GM18520 (cell line): ENCODE data around the gene AFP.

Experiments used
- ATAC-seq: cut with Tn5 transposase; IDR thresholded peaks from one replicate; pipeline ENCODE4 v1.9.1; 2021; ENCODE audit not compliant: unreplicated experiment

AFP gene

GRCh38 chr4:73456177-73457022, 20.4 kb downstream of the AFP start:
- no peak for ATAC-seq

GRCh38 chr4:73458184-73459047, 22.4 kb downstream of the AFP start:
- no peak for ATAC-seq

DNA sequence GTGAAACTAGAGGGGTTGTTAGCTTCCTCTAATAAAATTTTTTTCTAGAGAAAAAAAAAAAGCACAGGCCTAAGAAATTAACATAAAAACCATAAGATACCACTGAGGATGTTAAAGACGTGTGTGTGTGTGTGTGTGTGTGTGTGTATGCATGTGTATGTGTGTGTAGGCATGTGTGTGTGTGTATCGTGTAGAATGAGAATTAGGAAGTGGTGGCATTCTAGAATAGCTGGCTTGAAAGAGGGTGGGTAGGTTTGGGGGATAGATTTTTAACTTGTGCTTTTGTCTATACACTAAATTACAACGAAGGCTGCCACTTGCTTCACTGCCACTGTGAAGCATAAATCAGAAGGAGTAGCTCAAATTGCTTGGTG, 23.0 kb downstream of the AFP start:
- no peak for ATAC-seq

DNA sequence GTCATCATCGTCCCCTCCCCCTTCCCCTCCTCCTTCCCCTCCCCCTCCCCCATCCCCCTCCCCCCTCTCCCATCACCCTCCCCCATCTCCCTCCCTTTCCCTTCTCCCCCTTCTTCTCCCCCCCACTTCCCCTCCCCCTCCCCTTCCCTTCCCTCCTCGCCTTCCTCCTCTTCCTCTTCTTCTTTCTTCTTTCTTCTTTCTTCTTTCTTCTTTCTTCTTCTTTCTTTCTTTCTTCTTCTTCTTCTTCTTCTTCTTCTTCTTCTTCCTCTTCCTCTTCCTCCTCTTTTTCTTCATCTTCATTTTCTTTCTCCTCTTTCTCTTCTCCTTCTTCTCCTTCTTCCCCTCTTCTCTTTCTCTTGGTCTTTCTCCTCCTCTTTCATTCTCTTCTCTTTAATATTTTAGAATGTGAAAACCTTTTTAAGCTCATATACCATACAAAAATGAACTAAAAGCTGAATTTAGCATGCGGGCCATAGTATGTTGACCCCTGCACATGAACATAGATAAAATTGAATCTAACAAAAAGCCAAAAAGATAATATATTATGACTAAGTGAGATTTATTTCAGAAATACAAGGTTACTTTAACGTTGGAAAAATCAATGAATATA, 25.0 kb downstream of the AFP start:
- ATAC-seq = no peak

DNA sequence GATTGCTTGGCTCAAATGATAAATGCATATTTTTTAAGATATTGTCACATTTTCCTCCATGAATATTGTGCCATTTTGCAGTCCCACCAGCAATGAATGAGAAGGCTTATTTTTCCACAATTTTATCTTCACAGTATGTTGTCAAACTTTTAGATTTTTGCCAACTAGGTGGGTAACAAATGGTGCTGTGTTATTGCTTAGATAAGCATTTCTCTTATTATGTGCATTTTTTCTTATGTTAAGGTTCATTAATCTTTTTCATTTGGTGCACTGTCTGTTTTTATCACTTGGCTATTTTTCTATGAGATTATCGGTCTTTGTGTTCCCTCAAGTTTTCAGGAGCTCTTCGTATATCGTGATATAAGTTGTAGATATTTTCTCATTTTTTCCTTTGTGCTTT, 32.1 kb downstream of the AFP start:
- ATAC-seq = no peak

DNA sequence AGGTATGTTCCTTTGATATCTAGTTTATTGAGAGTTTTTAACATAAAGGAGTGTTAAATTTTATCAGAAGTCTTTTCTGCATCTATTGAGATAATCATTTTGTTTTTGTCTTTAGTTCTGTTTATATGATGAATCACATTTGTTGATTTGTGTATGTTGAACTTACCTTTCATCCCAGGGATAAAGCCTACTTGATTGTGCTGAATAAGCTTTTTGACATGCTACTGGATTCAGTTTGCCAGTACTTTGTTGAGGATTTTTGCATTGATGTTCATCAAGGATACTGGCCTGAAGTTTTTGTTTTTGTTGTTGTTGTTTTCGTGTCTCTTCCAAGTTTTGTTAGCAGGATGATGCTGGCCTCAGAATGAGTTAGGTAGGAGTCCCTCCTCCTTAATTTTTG, 34.7 kb downstream of the AFP start:
- no peak for ATAC-seq

GRCh38 chr4:73477176-73477575, 41.2 kb downstream of the AFP start:
- no peak for ATAC-seq

GRCh38 chr4:73479323-73479722, 43.3 kb downstream of the AFP start:
- no peak for ATAC-seq

DNA sequence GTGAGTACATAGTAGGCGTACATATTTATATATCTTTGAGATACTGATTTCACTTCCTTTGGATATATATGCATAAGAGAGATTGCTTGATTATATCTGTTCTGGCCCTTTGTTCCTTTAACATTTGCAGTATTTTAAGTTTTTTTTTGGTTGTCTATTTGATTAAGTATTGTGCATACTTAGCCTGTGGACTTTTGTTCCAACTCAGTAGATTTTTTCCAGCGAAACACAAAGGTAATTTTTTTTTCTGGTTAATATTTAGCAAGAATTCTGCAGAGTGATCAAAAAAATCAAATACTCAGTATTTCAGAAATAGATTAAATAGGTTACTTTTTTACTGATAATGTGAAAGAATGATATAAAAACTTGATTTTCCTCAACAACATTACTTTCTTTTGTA, 45.3 kb downstream of the AFP start, which contains the start of gene AFM:
AFM (plus strand) TSS at position 388 of the 400 bp plus-strand sequence. CDS start 31 bp downstream, outside the sequence.
- ATAC-seq = no peak

DNA sequence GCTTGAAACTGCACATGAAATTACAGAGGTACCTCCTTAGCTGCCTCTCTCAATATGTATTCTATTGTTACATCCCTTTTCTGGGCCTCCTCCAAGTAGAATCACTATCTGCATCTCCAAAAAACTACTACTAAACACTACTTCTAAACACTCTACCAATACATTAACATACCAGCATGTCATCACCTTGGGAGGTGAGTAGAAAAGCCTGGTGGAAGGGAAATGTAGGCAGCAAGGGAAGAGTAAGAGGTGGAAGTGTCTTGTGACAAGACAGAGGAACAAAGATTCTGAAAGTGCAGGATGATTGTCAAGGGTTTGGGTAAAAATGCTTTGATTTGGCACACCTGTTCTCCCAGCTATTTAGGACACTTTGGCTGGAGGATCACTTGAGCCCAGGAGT, 49.1 kb downstream of the AFP start:
- no peak for ATAC-seq

DNA sequence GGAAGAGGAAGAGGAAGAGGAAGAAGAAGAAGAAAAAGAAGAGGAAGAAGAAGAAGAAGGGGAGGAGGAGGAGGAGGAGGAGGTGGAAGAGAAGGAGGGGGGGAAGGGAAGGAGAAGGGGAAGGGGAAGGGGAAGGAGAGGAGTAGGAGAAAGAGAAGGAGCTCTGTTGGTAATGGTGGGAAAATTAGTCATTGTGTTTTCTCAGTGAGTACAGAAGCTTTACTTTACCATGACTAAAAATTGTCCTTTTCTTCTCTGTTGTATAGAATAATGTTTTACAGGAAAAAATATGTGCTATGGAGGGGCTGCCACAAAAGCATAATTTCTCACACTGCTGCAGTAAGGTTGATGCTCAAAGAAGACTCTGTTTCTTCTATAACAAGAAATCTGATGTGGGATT, 49.6 kb downstream of the AFP start:
- no peak for ATAC-seq

GRCh38 chr4:73486497-73486896, 50.5 kb downstream of the AFP start:
- no peak for ATAC-seq

DNA sequence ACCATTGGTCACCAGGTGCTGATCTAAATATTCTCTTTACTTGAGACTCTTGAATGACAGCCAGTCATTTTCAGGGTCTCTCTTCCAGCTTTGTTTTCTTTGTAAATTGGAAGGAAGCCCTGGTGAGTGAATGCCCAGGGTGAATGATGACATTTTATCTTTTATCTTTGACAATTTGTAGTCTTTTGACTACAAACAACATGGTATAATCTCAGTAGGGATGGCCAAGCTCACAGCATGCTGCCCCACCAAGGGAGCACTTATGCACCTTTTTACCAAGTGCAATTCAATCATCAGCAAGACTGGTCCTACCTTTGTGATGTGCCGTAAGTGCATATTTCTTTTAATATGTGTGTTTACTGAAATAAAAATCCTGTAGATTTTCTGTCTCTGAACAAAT, 51.2 kb downstream of the AFP start:
- no peak for ATAC-seq

DNA sequence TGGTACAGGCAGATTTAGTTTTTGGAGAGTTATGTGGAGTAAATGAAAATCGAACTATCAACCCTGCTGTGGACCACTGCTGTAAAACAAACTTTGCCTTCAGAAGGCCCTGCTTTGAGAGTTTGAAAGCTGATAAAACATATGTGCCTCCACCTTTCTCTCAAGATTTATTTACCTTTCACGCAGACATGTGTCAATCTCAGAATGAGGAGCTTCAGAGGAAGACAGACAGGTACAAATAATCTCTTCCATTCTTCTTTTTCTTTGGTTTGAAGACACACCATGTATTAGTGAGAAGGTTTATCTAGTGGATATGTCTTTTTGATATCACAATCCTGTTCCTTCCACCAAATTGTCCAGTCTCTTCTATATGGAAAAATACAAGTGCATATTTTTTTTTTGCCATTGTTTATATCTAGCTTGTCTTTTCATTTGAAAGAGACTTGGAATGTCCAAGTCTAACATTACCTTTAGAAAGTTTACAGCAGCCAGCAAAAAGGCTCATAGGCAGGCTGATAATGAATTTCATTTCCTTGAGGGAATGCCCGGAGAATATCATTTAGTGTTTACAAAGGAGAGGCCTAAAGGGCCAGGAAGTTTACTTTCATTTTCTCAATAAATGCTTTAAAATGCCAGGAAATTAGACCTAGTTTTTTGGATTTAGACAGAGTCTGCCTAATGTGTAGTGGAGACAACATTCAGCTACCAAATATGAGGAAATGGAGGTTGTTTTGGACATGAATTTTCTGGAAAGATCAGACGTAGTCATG, 64.2 kb downstream of the AFP start:
- ATAC-seq = no peak

DNA sequence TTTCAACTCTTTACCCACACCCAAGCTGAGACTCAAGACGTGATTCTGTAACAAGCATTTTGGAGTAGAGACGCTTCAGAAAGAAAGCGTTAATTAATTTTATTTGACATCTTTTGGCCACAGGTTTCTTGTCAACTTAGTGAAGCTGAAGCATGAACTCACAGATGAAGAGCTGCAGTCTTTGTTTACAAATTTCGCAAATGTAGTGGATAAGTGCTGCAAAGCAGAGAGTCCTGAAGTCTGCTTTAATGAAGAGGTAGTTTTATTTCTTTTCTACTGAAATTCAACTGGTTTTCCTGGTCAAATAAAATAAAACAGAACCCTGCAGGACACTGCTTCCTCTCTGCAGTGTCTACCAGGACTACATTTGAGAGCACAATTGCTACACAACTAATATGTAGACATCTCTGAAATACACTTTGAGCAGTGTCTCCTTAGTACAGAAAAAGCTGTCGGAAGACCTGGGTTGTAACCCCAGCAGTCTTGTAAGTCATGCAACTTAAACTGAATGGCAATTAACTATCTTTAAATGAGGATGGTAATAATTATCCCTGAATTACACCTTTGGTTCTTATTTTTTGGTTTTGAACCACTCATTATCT, 65.7 kb downstream of the AFP start:
- ATAC-seq = no peak

- ATAC-seq = no peak
These were observed 69.5 kb downstream of the AFP start for GRCh38 chr4:73505567-73505966.
